Gastroesophageal sphincter (tissue), 3 donors: ENCODE data around the gene DIAPH2.

Experiments used
- CTCF ChIP-seq, 4 experiments: fragments of 200-600 bp in 2 of 4; fragments of 450-650 bp in 2 of 4; sonication (generic) in 1 of 4; IDR thresholded peaks; one replicate each; pipeline ENCODE4 v1.5.1; 2017 to 2019; ENCODE audit warnings: antibody characterized with exemption in 4 of 4, mild to moderate bottlenecking in 2 of 4, moderate library complexity in 2 of 4
- EP300 ChIP-seq: sonication (generic); formaldehyde crosslinking; IDR thresholded peaks from one replicate; pipeline ENCODE4 v1.6.1; 2017; ENCODE audit warnings: antibody characterized with exemption, mild to moderate bottlenecking

GRCh38 chrX:97065066-97065465 is 380.4 kb downstream of the DIAPH2 start:
- TF ChIP-seq CTCF (IDR thresholded peaks at IDR 0.05) (no peak), EP300 (no peak)
